ENCODE data around the gene STXBP4.

GRCh38 chr17:54996441-54996840, 27.9 kb downstream of the STXBP4 start:
- TF ChIP-seq CTCF (IDR thresholded peaks at IDR 0.05) (no peak), POLR2A (IDR thresholded peaks at IDR 0.05) (no peak)
